HG03354 (cell line): ENCODE results near the gene NEU4.
"Not testable (repeated sequence)": the region's sequence is repeated elsewhere in the genome, so short reads cannot be mapped to it uniquely, and the experiment has no call there.

Source experiments
- ATAC-seq: cut with Tn5 transposase; IDR thresholded peaks from one replicate; pipeline ENCODE4 v1.9.1; 2021; ENCODE audit warnings: mild to moderate bottlenecking; ENCODE audit not compliant: unreplicated experiment, poor library complexity, severe bottlenecking

Gene NEU4

DNA sequence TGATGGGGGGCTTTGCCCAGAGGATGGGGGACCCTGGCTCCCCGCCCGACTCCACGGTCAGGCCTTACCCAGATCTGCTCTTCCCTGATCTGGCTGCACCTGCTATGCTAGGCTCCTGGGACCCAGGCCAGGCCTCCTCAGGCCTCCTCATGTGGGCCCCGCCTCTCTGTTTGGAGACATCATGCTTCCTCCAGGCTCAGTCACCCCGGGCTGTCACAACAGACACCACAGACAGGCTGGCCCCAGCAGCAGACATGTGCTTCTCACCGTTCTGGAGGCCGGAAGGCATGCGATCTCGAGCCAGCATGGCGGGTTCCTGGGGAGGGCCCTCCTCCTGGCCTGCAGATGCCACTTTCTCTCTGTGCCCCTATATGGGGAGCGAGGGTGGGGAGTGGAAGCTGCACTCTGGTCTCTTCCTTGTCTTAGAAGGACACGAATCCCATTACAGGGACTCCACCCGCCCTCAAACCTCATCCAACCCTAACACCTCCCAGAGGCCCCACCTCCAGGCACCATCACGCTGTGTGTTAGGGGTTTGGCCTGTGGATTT is 10.8 kb upstream of the NEU4 start:
- ATAC-seq = no peak

DNA sequence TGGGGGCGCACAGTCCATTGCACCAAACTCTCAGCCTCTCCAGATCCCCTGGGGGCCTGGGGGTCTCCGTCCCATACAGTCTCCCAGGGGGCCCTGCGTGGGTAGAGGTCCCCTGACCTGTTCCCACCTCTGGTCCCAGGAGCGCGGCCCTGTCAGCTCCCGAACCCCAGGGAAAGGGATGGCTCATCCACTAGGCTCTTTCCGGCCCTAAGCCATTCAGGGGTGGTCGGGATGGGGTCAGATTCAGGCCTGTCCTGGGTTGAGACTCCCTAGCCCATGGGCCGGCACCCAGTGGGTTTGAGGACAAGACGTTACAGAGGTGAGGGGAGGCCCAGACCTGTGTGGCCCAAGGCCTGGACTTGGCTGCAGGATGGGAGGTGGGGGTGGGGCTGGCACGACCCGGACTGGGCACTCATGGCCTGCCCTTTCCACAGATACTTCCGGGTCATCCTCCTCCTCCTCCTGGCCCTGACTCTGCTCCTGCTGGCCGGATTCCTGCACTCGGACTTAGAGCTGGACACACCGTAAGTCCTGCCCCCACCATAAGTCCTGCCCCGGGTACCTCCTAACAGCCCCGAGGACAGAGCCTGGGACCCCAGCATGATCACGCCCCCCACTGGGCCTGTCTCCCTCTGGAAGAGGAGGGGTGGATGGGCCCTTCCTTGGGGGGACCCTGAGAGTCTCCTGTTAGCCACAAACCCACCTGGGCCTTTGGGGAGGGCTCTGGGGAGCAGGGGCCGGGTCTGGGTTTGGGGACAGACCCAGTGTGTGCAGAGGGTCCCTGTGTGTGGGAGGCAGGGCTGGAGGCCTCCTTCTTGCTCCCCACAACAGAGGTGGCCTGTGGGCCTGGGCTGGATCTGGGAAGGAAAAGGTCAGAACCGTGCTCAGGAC is 10.1 kb upstream of the NEU4 start:
- no peak for ATAC-seq

DNA sequence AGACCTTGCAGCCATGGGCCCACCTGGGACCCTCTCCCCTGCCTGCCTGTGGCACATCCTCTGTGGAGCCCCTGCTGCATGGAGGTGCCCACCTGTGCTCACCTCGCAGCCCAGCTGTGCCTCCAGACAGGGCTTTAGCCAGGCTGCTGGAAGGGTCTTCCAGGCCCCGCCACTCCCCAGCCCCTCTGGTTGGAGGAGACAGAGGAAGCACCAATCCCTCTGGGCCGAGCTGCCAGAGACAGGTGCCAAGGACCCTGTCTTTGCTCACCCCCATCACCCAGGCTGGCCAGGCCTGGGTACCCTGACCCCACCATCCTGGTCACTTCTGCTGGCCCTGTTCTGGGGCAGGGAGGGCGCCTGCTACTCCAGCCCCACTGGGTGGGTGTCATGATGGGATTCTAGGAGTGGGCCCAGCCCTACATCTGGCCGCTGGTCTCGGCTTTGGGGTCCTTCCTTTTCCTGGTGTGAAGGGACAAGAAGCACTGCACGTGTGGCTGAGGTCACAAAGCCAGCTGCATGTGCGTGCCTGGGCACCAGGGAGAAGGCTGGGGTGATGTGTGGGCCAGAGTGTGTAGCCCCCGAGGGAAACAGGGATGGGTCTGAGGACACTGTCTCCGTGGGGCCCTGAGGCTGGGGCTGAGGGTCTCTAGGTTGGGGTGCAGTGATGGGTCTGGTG is 9.3 kb upstream of the NEU4 start:
- no peak for ATAC-seq

DNA sequence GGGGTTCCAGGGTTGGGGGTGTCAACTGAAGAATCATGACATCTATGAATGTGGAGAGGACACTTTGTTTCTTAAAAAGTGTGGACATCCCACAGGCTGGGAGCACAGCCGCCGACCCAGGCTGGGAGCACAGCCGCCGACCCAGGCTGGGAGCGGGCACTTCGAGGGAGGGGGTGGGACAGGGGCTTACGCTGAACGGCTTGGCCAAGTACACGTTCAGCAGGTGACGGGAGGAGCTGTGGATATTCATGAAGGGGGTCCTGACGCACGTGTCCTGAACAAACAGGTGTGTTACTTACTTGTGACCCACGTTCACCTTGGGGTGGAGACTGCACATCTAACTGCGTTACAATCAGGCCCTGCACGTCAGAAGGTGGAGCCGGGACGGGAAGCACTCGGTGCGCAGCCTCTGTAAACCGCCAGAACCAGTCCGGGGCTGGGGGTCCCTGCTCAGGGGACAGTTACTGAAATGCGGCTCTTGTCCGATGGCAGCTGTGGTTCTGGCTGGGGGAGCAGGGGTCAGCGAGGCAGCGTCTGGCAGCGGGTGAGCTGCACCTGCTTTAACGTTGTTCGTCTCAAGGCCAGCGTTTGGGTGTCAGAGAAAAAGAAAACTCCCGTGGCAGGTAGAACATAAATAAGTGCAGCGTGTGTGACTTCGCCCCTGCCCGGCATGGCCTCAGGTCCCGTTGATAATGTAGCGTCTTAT is 8.6 kb upstream of the NEU4 start:
- ATAC-seq = not testable (repeated sequence)

DNA sequence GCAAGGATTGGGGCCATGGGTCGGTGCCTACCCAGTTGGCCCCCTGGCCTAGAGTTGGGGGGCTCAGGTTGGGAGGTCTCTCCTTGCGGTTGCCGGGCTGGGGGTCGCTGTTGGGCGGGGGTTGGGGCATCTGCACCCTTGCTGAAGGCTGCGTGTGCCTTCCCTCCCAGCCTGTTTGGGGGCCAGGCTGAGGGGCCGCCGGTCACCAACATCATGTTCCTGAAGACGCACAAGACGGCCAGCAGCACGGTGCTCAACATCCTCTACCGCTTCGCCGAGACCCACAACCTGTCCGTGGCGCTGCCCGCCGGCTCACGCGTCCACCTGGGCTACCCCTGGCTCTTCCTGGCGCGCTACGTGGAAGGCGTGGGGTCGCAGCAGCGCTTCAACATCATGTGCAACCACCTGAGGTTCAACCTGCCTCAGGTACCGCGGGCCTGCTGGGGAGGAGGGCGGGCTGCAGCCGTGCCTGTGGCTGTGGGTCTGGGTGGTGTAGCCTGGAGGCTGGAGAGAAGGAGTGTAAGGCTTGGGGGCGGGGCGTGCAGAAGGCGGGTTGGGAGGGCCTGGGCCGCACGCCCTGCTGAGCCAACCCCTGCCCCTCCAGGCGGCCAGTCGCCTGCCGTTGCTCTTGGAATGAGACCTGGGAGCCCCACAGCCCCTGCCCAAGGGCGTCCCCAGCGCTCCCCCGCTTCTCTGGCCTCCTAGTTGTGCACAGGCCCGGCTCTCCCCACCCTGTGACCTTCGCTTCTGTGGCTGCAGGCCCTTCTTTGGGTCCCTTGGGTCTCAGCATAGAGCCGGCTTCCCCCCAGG is 7.2 kb upstream of the NEU4 start:
- no peak for ATAC-seq

DNA sequence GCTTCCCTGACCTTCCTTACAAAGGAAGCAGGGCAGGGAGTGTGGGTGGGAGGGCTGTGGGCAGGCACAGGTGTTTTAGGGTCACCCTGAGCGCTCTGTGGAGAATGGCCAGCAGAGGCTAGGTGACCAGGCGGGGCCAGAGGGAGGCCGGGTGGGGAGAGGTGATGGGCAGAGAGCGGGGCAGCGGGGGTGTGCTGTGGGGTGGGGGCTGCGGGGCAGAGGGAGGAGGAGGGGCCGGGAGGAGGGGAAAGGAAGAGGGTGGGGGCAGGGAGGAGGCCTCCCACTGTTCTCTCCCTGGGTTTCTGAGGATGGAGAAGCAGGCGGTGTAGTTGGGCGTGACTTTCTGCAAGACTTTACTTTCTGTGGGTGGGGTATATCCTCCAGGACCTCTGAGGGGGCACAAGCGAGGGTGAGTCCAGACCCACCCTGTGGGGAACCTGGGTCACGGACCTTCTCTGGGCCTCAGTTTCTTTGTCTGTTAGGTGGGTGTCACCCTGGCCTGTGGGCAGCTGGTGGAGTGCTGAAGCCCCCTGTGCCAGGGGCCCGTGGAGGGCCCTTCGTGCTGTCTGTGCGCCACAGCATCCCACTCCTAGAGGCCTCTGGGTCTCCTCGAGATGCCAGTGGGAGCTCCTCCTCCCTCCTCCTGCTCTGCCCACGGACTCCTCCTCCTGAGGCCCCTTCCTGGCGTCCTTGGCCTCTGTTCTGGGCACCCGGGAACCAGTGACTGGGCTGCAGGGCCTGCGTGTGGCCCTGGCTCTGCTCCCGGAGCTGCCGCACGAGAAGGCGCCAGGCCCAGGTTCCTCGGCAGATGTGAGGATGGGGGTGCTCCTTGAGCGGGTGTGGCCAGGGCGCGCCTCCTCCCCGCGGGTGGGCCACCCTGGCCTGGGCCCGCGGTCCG is 6.3 kb upstream of the NEU4 start:
- no peak for ATAC-seq

DNA sequence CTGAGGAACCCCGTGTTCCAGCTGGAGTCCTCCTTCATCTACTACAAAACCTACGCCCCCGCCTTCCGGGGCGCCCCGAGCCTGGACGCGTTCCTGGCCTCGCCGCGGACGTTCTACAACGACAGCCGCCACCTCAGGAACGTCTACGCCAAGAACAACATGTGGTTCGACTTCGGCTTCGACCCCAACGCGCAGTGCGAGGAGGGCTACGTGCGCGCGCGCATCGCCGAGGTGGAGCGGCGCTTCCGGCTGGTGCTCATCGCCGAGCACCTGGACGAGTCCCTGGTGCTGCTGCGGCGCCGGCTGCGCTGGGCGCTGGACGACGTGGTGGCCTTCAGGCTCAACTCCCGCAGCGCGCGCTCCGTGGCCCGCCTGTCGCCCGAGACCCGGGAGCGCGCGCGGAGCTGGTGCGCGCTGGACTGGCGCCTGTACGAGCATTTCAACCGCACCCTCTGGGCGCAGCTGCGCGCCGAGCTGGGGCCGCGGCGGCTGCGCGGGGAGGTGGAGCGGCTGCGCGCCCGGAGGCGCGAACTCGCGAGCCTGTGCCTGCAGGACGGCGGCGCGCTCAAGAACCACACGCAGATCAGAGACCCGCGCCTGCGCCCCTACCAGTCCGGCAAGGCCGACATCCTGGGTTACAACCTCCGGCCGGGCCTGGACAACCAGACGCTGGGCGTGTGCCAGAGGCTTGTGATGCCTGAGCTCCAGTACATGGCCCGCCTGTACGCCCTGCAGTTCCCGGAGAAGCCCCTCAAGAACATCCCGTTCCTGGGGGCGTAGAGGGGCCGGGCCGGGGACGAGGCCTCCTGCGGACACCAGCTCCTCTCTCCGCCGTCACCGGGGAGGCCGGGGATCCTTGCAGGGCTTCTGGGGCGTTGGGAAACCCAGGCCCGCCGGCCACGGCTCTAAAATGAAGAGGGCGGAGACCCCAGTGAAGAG is 5.3 kb upstream of the NEU4 start:
- peak; percentile 47 for ATAC-seq

DNA sequence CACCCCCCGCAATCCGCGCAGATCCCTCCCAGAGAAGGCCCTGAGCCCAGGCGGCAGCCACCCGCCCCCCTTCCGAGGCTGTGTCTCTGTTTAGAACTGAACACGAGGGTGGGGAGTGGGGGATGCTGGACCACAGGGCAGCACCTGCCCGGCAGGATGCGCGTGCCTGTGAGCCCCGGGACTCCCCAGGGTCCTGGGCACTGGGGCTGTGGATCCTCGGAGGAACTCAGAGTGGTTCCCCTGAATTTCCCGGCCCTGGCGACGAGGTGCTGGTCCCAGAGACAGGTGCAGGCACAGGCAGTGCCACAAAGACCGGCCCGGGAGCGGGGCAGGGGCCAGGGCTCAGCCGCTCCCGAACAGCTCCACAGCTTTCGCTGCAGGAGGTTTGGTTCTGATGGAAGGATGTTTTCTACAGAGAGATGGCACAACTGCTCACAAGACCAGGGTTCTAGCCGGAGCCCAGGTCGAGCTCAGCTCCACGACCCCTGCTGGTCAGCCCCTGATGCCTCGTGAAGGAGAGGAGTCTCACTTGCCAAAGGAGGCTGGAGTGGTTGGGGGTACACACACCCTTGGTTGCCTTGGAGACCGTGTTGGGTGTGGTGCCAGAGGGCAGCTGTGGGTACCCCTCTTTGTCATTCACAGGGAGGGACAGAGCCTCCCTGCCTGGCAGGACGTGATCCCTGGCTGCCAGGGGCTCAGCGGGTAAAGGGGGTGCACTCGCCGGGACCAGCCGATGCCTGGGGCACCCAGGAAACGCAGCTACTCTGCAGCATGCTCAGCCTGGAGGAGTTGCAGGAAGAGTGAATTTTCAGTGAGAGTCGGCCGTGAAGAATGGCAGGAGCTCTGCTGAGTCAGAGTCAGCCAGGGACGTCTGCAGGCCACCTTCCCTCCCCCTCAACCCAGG is 4.4 kb upstream of the NEU4 start:
- peak; percentile 42 for ATAC-seq

DNA sequence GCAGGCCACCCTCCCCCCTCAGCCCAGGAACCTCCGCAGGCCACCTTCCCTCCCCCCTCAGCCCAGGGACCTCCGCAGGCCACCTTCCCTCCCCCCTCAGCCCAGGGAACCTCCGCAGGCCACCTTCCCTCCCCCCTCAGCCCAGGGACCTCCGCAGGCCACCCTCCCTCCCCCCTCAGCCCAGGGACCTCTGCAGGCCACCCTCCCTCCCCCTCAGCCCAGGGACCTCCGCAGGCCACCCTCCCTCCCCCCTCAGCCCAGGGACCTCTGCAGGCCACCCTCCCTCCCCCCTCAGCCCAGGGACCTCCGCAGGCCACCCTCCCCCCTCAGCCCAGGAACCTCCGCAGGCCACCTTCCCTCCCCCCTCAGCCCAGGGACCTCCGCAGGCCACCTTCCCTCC is 2.8 kb upstream of the NEU4 start:
- not testable (repeated sequence) for ATAC-seq

DNA sequence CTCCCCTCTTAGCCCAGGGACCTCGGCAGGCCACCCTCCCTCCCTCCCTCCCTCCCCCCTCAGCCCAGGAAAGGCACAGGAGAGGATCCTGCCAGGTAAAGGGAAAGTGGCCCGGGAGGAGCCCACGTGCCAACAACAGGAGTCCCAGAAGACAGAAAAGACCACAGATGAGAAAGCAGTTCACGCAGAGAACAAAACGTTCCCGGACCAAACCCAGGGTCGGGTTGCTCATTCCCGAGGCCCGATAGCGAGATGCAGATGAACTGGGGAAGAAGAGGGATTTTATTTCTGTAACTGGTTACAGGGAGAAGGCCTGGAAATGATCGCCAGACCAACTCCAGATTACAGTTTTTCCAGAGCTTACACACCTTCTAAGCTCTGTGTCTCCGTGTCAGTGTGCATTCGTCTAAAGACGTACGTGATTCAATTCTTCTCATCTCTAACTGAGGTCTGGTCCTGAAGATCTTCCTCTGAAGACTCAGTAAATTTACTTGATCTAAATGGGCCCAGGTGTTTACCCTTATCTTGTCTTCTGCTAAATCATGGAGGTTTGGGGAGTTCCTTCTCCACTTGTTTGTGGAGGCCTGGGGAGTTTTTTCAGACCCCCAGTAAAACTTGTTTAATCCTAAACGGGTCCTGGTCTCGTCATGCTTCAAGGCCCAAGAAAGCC is 807 bp upstream of the NEU4 start:
- no peak for ATAC-seq

DNA sequence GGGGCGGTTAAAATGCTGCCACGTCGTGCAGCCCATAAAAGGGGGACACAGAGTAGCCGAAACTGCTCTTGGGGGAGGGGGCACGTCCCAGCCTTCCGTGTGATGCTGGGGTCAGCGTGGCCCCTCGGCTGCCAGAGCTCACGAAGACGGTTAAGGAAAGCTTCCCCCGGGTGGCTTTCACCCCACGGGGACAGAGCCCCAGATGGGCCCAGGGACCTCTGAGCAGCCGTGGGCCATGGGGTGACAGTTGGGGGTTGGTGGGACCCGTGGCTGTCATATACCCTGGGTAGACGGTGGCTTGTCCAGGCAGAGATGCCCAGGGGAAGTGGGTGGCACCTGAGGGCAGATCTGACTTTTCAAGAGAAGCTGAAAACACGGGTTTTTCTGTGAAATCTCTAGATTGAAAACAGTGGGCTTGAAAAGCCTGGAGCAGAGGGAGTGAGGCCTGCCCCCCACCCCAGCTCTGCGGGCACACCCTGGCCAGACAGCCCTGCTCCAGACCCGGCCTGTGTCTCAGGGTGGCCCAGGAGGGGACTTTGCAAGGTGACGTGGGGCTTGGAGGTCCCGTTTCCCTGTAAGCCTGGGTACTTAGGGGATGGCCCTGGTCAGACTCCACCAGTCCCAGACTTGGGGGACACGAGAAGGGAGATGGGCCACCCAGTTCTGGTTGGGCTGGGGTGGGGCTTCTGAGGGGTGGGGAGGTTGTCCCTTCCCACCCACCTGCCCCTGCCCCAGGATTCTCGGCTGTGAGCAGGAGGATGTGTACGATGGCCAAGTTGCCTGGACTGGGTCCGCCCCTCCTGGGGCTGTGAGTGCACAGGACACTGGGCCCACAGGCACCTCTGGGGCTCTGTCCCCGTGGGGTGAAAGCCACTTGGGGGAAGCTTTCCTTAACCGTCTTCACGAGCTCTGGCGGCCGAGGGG is 652 bp downstream of the NEU4 start:
- ATAC-seq = no peak

DNA sequence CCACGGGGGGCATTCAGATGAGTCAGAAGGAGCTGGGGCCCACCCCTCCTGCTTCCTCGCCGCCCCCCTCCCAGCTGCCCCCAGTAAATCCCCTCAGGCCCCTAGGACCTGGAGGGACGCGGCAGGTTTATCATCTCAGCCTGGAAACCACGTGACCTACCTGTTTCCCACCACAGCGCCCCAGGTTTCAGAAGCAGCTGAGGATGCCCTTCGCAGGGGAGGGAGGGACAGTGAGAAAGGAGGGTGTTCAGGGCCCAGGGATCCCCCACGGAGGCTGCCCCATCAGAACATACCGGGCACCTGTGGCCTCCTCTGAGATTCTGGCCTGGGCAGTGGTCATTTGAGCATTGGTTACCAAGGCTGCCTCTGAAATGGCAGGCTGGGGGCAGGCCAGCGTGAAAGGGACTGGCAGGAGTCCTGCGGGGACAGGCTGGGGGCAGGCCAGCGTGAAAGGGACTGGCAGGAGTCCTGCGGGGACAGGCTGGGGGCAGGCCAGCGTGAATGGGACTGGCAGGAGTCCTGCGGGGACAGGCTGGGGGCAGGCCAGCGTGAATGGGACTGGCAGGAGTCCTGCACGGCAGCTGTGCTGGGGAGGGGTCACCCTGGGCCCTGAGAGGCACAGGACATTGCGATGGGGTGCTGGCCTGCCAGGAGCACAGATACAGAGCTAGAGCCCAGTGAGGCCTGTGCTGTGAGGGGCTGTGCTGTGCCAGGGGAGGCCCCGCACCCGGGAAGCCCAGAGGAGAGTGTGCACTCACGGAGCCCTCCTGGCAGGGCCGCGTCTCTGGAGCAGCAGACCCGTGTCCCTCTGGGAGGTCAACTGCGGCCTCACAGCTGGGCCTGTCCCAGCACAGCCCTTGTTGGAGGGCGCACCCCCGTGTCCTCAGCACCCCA is 1.6 kb downstream of the NEU4 start:
- no peak for ATAC-seq

DNA sequence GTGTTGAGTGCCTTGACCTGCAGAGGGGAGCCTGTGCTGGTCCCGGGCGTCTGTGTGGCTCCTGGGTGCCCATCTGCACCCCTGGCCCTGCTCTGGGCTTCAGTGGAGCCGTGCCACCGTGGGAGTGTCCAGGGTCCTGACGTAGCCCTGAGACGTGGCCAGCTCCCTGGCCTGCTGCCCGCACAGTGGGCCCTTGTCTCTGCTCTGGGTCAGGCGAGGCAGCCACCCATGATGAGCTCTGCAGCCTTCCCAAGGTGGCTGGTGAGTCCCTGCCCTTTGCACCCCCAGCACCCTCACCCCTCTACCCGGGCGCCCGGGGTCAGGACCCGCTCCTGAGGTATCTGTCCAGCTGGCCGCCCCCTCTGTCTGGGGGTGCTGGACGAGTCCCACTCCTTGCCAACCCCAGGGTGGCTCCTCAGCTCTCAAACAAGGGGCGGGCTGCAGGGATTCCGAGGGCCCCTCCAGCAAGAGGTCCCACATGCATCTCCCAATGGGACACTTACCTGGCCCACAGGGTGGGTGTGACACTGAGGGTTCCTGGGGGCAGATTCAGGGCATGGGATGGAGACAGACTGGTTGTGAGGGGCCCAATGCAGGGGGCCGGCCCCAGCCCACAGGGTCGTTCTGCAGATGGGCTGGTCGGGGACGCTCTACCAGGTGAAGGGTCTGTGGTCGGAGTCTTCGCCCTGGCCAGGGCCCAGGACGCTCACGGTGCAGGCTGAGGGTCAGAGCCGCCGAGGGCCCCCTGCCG is 2.4 kb downstream of the NEU4 start:
- ATAC-seq = no peak
